HG02885 (cell line): Measurements from ENCODE around the gene NPAS4.
"Not testable (repeated sequence)": the region's sequence is repeated elsewhere in the genome, so short reads cannot be mapped to it uniquely, and the experiment has no call there.

Source experiments
- ATAC-seq: cut with Tn5 transposase; IDR thresholded peaks from one replicate; pipeline ENCODE4 v1.9.1; 2021; ENCODE audit warnings: mild to moderate bottlenecking; ENCODE audit not compliant: unreplicated experiment, poor library complexity

The NPAS4 gene

GRCh38 chr11:66450560-66450959, 29.7 kb downstream of the NPAS4 start:
- ATAC-seq = no peak

DNA sequence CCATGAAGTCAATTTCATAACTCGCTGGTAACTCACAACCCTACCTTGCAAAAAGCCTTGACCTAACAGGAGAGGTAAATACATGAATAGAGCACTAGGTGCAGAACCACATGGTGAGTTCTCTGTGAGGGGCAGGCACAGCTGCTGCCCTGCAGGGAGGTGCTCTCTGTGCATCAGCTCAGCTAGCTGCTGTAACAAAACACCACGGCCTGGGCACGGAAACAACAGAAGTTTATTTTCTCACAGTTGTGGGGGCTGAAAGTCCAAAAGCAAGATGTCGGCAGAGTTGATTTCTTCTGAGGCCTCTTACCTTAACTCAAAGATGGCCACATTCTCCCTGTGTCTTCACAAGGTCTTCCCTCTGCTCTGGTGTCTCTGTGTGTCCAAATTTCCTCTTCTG, 30.8 kb downstream of the NPAS4 start:
- ATAC-seq = no peak

GRCh38 chr11:66454247-66454646, 33.4 kb downstream of the NPAS4 start:
- no peak for ATAC-seq

DNA sequence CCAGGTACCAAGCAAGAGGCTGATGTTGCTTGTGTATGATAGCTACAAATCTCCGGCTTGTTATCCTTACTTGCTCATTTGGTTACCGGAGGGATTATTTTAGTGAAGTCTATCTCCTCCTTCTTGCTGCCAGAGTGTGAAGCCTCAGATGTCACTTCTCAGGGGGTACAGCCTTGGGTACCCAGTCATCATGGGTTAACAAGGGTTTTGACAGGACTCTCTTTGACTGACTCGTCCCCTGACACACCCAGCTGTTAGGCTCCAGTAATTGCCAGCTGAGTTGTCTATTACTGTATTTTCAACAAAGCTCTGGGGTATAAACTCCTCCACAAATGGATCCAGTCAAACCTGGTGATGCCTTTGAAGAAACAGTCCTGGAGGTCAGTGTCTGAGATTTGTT, 34.0 kb downstream of the NPAS4 start:
- no peak for ATAC-seq

GRCh38 chr11:66457826-66458225, 37.0 kb downstream of the NPAS4 start:
- no peak for ATAC-seq

DNA sequence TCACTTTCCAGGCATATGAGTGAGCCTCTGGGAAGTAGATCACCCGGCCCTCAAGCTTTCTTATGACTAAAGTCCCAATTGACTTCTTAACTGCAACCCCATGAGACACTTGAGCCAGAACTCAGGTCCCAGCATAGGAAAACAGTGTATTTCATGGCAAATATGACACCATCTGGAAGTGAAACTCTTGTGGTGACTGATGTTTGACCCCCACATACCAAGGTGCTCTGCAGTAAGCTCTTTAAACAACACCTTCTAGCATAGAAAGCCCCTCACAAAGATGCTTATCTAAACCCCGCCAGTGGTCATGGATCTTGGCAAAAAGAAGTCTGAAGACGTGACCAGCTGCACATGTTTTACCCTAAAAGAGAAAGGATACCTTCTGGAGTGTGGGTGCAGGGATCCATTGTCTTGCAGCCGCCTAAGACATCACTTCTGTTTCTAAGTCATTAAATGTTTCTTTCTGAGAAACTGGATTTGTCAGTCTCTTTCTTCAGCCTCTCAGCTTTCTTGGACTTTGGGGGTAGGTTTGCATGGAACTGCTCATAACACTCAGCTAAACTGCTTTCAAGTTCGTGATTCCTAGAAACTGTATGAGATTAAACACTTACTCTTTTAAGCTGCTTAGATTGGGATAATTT, 38.4 kb downstream of the NPAS4 start:
- no peak for ATAC-seq

GRCh38 chr11:66462010-66462409, 41.2 kb downstream of the NPAS4 start:
- ATAC-seq = no peak

- no peak for ATAC-seq
Measured at GRCh38 chr11:66462911-66463310, 42.1 kb downstream of the NPAS4 start.

GRCh38 chr11:66464116-66464515, 43.3 kb downstream of the NPAS4 start:
- ATAC-seq = not testable (repeated sequence)

DNA sequence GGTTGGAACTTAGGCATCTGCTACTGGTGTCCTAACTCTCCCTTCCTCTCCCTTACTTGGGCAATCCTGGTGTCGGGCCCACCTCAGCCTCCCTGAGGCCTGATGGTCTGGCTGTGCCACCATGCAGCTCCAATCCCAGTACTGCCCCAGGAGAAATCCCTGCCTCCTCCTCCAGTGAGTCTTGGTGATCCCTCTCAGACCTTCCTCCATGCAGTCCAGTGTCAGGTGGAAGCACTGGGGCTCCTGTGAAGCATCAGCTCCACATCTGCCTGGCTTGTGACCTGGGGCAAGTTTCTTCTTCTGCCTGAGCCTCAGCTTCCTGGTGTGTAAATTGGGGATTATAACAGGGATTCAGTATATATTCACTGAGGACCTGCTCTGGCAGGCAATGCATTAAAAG, 44.1 kb downstream of the NPAS4 start:
- no peak for ATAC-seq

DNA sequence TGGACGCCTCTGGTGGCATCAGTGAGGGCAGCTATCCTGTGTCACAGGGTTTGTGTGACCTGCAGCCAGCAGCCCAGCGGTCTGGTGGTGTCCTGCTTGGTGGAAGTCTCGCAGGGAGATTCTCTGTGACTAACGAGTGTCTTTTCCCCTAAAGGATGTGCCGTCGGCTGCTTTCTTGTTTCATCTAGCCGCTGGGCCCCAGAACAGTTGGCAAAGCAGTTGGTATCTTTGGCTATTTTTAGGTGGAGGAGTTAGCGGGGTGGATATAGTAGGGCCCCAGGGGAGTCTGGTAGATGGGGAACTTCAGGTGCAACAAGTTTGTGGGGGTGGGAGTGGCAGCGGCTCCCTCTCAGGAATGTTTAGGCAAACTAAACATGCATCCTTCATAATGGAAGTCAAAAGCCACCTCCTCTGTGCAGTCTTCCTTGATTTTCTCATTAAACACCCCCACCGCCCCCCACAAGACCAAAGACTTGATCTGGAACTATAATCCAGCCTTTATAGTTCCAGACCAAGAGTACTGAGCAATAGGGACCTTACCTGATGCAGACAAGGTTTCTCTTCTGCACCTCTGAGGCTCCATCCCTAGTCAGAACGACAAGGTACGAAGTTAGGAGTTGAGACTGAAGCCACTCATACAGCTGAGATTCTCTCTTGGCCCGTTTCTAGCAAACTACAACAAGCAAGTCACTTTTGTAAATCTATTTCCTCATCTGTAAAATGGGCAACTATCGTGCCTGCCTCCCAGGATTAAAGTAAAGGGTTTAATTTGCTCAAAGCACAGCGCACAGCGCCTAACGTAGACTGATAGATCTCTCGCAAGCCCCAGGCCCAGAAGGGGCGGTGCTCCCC, 44.8 kb downstream of the NPAS4 start:
- no peak for ATAC-seq

GRCh38 chr11:66466225-66467033, 45.6 kb downstream of the NPAS4 start, which contains the start of gene PELI3:
TSS of gene PELI3 (plus strand) at chr11:66466905. CDS start at chr11:66468129, 1,224 bp downstream.
- peak; percentile 87 for ATAC-seq

- ATAC-seq = peak; percentile 39
Measured at GRCh38 chr11:66467034-66467659, 46.3 kb downstream of the NPAS4 start.

DNA sequence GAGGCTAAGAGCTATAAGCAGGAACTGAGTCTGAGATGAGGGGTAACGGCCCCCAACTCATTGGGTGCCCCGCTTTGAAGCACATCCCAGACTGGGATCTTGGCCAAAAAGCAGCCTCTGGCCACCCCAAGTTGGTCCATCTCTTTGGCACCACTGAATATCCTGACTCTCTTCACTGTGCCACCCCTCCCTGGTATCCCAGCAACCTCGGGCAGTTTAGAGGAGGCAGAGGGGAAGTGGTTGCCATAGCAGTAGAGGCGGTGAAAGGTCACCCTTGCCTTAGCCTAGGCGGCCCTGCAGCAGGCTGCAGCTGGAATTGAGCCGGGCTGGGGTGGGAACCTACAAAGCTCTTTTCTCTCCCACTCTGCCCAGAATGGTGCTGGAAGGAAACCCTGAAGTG, 46.9 kb downstream of the NPAS4 start:
- no peak for ATAC-seq

GRCh38 chr11:66468691-66469090, 47.9 kb downstream of the NPAS4 start:
- no peak for ATAC-seq

- no peak for ATAC-seq
Measured at GRCh38 chr11:66469441-66469840, 48.6 kb downstream of the NPAS4 start.

GRCh38 chr11:66470015-66470414, 49.2 kb downstream of the NPAS4 start:
- ATAC-seq = no peak

- no peak for ATAC-seq
Measured at GRCh38 chr11:66471142-66471541, 50.3 kb downstream of the NPAS4 start.

DNA sequence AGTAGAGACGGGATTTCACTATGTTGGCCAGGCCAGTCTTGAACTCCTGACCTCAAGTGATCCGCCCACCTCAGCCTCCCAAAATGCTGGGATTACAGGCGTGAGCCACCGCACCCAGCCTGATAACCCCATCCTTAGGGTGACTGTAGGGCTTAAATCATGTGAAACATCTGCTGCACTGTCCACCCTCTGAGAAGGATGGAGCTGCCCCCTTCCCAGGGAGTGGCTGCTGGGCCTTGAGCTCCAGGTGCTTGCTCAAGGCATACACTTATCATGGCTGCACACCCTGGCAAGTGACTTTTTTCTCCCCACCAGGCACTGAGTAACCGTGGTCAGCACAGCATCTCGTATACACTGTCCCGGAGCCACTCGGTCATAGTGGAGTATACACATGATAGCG, 51.2 kb downstream of the NPAS4 start:
- no peak for ATAC-seq

DNA sequence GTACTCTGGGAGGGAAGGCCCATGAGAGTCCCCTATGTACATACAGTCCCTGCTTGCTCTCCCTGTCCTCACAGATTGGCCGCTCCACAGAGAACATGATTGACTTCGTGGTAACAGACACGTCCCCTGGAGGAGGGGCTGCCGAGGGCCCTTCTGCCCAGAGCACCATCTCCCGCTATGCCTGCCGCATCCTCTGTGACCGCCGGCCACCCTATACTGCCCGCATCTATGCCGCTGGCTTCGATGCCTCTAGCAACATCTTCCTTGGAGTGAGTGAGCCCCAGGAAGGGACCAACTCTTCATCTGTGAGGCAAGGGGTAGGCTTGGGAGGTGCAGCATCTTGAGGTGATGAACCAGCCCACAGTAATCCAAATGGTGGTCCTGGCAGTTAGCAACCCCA, 52.3 kb downstream of the NPAS4 start:
- no peak for ATAC-seq
